AG09309 (cell line): Measurements from ENCODE around the gene NMNAT2.
A peak's percentile ranks its signal among the peaks of the same experiment; 100 is the strongest.

ENCODE experiments used
- DNase-seq: peaks from one replicate; pipeline ENCODE4 v3.0.0-alpha.2; 2010; ENCODE audit warnings: low read depth
- H3K4me3 ChIP-seq: 2 replicates; pipeline ENCODE4 v1.5.1; 2011; ENCODE audit warnings: mild to moderate bottlenecking, low read depth, low read length, moderate library complexity; ENCODE audit not compliant: control insufficient read depth
- CTCF ChIP-seq: IDR thresholded peaks from 2 replicates; pipeline ENCODE4 v1.5.1; 2011; ENCODE audit warnings: mild to moderate bottlenecking, low read depth, low read length, inconsistent platforms; ENCODE audit not compliant: insufficient read depth, control insufficient read depth; ENCODE audit errors: missing control alignments

The NMNAT2 gene

GRCh38 chr1:183328371-183328770, 89.8 kb downstream of the NMNAT2 start:
- H3K4me3 ChIP-seq = no peak overlapping the region
- TF ChIP-seq CTCF = no peak
- no peak for DNase-seq

DNA sequence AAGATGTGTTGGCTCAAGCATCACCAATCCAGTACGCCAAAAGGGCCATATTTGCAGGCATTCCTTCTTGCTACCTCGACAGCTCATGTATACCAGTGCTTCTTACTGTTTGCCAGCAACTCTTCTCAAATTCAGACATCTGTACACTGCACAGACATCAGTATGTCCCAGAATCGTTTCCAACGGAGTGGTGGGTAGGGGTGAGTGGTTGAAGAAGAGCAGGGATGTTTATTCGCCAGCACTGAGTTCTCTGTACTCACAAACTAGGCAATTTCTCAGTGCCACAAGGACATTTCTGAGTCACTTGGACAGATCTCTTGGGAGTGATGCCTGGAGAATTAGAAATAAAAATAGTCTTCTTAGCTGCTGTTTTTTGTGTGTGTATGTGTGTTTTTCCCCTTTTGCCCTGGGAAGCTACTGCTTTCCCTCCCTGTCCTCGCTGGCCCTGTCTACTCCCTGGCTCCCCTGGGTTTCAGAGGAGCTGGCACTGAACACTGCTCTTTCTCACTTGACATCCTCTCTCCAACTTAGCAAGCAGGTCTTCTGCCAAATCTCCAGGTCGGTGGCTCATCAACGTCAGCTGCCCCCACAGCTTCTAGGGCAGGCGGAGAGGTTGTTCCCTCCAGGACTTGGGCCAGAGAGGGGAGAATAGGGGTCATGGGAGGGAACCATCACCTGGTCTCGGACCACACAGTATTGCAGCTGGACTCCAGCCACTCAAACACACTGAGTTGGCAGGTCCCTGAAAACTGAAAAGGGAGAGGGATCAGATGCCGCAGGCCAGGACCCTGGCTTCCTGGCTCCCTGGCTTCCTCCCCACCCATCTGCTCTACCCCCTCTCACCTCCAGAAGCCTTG, 90.5 kb downstream of the NMNAT2 start:
- DNase-seq = no peak
- H3K4me3 ChIP-seq = no peak overlapping the region
- TF ChIP-seq CTCF = no peak

DNA sequence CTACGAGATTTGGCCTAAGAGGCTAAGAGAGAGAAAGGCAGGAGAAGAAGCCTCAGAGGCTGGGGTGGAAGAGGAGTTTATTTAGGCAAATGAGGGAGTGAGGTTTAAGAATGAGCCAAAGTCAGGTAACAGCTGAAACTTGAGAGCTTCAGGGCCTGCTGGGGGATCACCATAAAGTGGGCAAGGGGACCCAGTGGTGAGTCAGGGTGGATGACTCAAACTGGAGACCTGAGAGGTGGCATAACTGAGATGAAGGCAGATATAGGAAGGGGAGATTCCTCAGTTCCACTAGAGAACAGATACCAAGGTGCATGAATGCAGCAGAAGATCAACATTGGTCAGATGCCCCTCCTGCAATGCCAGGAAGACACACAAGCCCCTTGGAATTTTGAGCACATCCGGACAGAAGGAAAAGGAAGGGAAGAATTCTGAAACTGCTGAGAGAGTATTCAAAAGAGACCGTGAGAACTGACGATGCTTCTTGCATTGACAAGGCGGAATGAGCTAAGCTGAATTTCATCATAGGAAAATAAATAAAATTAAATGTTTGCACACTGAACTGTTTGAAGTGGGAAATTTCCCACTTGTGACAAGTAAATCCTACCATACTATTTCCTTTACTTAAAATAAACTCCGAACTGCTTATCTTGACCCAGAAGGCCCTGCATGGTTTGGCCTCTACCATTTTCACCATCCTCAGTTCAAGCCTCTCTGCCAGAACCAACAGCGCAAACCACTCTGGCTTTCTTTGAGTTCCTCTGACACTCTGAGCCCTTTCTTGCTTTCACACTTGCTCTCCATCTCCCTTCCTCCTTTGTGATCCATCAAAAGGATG, 94.1 kb downstream of the NMNAT2 start:
- no peak overlapping the region for H3K4me3 ChIP-seq
- TF ChIP-seq CTCF = no peak
- DNase-seq = no peak

- TF ChIP-seq CTCF = no peak
- H3K4me3 ChIP-seq = no peak overlapping the region
- DNase-seq = no peak
These were observed 98.6 kb downstream of the NMNAT2 start for GRCh38 chr1:183319606-183320005.

GRCh38 chr1:183319051-183319450, 99.1 kb downstream of the NMNAT2 start:
- no peak for DNase-seq
- H3K4me3 ChIP-seq = no peak overlapping the region
- no peak for TF ChIP-seq CTCF

GRCh38 chr1:183318433-183318832, 99.7 kb downstream of the NMNAT2 start:
- peak; percentile 74 for DNase-seq
- no peak overlapping the region for H3K4me3 ChIP-seq
- peak; percentile 81 for TF ChIP-seq CTCF
